Esophagus muscularis mucosa (tissue), 3 donors: Measurements from ENCODE around the gene S100A13.

Source experiments
- CTCF ChIP-seq, 3 experiments: fragments of 200-600 bp in 2 of 3; fragments of 450-650 bp in 1 of 3; sonication (generic) in 2 of 3; IDR thresholded peaks; one replicate each; pipeline ENCODE4 v1.5.1; 2017 to 2019; ENCODE audit warnings: antibody characterized with exemption in 3 of 3, mild to moderate bottlenecking in 2 of 3, moderate library complexity in 1 of 3
- POLR2A ChIP-seq: fragments of 450-650 bp; IDR thresholded peaks from one replicate; pipeline ENCODE4 v1.6.1; 2017; ENCODE audit warnings: antibody characterized with exemption, moderate library complexity, mild to moderate bottlenecking, low read depth

GRCh38 chr1:153623101-153623500 lies 4.2 kb downstream of the S100A13 start:
- TF ChIP-seq CTCF (IDR thresholded peaks at IDR 0.05) (no peak), POLR2A (no peak)
